ENCODE data around the gene ARMC7.

ARMC7 gene

DNA sequence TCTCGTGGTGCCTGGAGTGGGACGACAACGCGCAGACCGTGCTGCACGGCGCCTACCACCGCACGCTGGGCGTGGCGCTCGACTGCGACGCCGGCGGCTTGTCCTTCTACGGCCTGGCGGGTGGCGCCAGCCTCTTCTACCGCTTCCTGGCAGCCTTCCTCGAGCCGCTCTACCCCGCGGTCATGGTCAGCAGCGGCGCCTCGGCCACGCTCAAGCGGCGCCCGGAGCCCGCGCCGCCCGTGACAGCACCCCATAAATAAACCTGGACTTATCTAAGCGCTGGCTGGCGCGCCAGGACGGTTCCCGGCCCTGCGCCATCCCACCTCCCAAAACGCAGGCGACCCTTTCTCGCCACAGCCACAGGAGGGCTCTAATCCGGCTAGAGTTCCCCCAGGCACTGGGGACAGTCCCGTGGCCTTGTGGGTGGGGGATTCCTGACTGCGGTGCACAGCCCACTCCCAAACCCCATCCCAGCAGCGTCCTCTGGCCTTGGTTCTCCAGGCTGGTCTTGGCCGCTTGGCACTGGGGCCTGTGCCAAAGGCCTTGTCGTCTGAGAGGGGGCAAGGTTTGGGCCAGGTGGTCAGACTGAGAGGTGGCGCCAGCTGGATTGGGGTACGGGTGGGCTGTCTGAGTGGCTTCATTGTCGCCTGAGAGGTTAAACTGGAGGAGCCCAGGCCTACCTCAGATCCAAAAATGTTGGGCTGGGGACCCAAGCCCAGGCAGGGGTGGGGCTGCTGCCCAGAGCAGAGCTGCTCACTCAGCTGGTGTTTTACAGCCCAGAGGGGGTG lies 32.1 kb upstream of the ARMC7 start:
- H3K9me3 ChIP-seq (ENCODE audit: control insufficient read depth, low read length): no peaks in the 10 kb centered on the region
- H3K27me3 ChIP-seq (replicated peaks; ENCODE audit: control insufficient read depth, insufficient read depth, low read length, poor library complexity, severe bottlenecking): no peaks in the 10 kb centered on the region
- H3K36me3 ChIP-seq (ENCODE audit: control insufficient read depth, insufficient read depth, low read length): no peaks in the 10 kb centered on the region
- H3K27ac ChIP-seq (ENCODE audit: insufficient read depth, low read length, poor library complexity, severe bottlenecking): peak overlapping the region; percentile 32
- peak overlapping the region; percentile 52 for H3K4me3 ChIP-seq (ENCODE audit: insufficient read depth, low read depth, low read length, poor library complexity, severe bottlenecking)
- peaks cover 10% of the 10 kb centered on the region for H3K4me1 ChIP-seq (ENCODE audit: control insufficient read depth, insufficient read depth, low read length, poor library complexity, severe bottlenecking)
- peak in 1 of 3 donors; percentile 16 for DNase-seq

DNA sequence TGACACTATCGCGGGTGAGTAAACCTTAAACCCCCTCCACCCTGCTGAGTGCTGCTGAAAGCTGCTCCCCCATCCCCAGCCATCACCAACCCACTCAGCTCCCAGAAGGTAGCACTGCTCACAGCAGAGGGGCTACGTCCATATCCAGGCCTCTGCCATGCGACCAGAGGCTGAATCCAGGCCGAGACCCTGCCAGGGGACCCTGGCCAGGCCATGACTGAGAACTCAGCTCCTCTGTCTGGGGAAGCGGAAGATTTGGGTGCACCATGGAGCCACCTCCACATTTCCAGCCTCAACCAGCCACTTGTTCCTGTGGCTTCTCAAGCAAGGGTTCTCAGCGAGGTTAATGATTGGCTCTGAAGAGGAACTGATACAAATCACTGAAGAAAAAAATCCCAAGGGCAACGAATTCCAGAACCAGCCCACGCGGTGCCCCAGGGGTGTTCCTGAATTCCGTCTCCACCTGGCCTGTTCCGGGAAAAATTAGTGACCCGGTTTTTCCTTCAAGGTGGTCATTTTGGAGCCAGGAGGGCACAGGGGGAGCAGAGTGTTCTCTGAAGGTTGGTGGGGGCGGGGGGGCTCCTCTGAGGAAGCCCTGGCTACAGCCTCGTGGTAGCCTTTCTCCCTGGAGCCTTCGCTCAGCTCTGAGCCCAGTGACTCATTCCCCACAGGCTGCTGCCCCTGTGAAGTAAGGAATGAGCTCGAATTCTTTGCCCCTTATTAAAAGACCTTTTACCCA lies 31.3 kb upstream of the ARMC7 start:
- H3K4me1 ChIP-seq (ENCODE audit: control insufficient read depth, insufficient read depth, low read length, poor library complexity, severe bottlenecking): peaks cover 10% of the 10 kb centered on the region
- no peak for DNase-seq
- no peak overlapping the region for H3K4me3 ChIP-seq (ENCODE audit: insufficient read depth, low read depth, low read length, poor library complexity, severe bottlenecking)
- no peaks in the 10 kb centered on the region for H3K9me3 ChIP-seq (ENCODE audit: control insufficient read depth, low read length)
- no peak overlapping the region for H3K27ac ChIP-seq (ENCODE audit: insufficient read depth, low read length, poor library complexity, severe bottlenecking)
- H3K27me3 ChIP-seq (replicated peaks; ENCODE audit: control insufficient read depth, insufficient read depth, low read length, poor library complexity, severe bottlenecking): no peaks in the 10 kb centered on the region
- no peaks in the 10 kb centered on the region for H3K36me3 ChIP-seq (ENCODE audit: control insufficient read depth, insufficient read depth, low read length)

DNA sequence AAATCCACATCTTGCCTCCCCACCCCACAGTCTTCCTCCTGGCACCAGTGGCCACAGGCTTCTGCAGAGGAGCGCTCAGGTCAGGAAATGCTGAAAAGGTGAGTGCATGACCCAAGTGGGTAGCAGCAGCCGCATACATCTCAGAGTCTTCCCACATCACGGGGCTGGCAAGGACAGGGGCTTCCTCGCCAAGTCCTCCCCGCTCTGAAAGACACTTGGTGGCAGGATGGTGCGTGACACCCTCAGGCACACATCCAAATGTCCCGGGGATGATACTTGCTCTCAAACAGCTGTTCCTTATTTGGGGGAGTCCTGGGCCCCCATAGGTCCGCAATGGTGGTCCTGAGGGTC lies 30.8 kb upstream of the ARMC7 start:
- no peaks in the 10 kb centered on the region for H3K36me3 ChIP-seq (ENCODE audit: control insufficient read depth, insufficient read depth, low read length)
- H3K27ac ChIP-seq (ENCODE audit: insufficient read depth, low read length, poor library complexity, severe bottlenecking): no peak overlapping the region
- peaks cover 11% of the 10 kb centered on the region for H3K4me1 ChIP-seq (ENCODE audit: control insufficient read depth, insufficient read depth, low read length, poor library complexity, severe bottlenecking)
- no peak overlapping the region for H3K4me3 ChIP-seq (ENCODE audit: insufficient read depth, low read depth, low read length, poor library complexity, severe bottlenecking)
- H3K27me3 ChIP-seq (replicated peaks; ENCODE audit: control insufficient read depth, insufficient read depth, low read length, poor library complexity, severe bottlenecking): no peaks in the 10 kb centered on the region
- no peak for DNase-seq
- no peaks in the 10 kb centered on the region for H3K9me3 ChIP-seq (ENCODE audit: control insufficient read depth, low read length)

DNA sequence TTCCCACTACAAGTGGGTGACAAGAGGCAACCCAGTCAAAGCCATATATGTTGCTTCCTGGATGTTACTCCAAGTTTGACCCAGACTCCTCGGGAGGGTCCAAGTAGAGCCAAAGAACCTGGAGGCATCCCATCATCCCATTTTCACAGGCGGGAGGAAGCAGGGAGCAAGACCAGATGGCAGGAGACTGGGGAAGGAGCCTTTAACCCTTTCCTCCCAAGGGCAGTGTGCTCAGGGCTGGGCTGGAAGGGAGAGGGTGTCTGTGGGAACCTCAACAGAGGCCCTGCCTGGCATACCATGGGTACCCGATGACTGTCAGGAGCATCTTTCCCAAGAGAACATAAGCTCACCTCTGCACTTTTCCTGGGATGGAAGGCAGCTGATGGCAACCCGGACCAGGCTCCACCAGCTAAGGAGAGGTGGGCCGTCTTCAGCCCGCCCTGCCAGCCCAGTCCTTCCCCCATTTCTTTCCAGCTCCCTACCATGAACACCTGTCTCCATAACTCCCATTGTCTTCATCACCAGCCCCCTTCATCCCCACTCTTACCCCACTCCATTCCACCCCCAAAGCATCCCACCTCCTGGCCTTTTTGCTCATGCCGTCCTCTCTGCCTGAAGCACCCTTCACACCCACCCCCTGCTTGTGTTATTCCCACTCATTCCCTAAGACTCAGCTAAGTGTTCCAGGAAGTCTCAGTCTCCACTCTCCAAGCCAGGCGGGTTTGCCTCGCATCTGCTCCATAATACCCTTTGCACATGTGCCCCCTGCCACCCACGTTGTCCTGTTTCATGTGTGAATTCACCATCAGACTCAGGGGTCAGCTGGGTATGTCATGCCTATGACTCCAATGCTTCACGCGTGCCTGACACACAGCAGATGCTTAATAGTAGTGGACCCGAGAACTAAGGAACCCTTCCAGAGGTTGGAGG lies 27.9 kb upstream of the ARMC7 start:
- no peak for DNase-seq
- no peak overlapping the region for H3K4me3 ChIP-seq (ENCODE audit: insufficient read depth, low read depth, low read length, poor library complexity, severe bottlenecking)
- peaks cover 15% of the 10 kb centered on the region for H3K4me1 ChIP-seq (ENCODE audit: control insufficient read depth, insufficient read depth, low read length, poor library complexity, severe bottlenecking)
- no peaks in the 10 kb centered on the region for H3K9me3 ChIP-seq (ENCODE audit: control insufficient read depth, low read length)
- H3K27ac ChIP-seq (ENCODE audit: insufficient read depth, low read length, poor library complexity, severe bottlenecking): no peak overlapping the region
- H3K36me3 ChIP-seq (ENCODE audit: control insufficient read depth, insufficient read depth, low read length): no peaks in the 10 kb centered on the region
- H3K27me3 ChIP-seq (replicated peaks; ENCODE audit: control insufficient read depth, insufficient read depth, low read length, poor library complexity, severe bottlenecking): no peaks in the 10 kb centered on the region

DNA sequence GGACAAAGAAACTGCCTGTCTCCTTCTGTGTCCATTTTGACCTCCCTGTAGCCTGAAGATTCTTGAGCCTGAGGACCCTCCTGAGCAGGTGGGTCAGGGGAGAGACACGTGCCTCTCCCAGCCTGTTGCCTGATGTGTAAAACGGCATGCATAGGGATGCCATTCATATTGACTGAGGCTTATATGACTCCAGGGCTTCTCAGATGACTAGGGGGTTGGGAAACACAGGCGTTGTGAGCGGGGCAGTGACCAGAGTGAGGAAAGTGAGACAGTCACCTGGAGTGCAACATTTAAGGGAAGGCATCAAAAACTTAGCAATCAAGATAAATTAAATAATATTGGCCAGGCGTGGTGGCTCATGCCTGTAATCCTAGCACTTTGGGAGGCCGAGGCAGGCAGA lies 27.1 kb upstream of the ARMC7 start:
- H3K27me3 ChIP-seq (replicated peaks; ENCODE audit: control insufficient read depth, insufficient read depth, low read length, poor library complexity, severe bottlenecking): no peaks in the 10 kb centered on the region
- H3K36me3 ChIP-seq (ENCODE audit: control insufficient read depth, insufficient read depth, low read length): no peaks in the 10 kb centered on the region
- DNase-seq: no peak
- H3K4me3 ChIP-seq (ENCODE audit: insufficient read depth, low read depth, low read length, poor library complexity, severe bottlenecking): no peak overlapping the region
- no peak overlapping the region for H3K27ac ChIP-seq (ENCODE audit: insufficient read depth, low read length, poor library complexity, severe bottlenecking)
- H3K4me1 ChIP-seq (ENCODE audit: control insufficient read depth, insufficient read depth, low read length, poor library complexity, severe bottlenecking): peaks cover 17% of the 10 kb centered on the region
- H3K9me3 ChIP-seq (ENCODE audit: control insufficient read depth, low read length): no peaks in the 10 kb centered on the region

DNA sequence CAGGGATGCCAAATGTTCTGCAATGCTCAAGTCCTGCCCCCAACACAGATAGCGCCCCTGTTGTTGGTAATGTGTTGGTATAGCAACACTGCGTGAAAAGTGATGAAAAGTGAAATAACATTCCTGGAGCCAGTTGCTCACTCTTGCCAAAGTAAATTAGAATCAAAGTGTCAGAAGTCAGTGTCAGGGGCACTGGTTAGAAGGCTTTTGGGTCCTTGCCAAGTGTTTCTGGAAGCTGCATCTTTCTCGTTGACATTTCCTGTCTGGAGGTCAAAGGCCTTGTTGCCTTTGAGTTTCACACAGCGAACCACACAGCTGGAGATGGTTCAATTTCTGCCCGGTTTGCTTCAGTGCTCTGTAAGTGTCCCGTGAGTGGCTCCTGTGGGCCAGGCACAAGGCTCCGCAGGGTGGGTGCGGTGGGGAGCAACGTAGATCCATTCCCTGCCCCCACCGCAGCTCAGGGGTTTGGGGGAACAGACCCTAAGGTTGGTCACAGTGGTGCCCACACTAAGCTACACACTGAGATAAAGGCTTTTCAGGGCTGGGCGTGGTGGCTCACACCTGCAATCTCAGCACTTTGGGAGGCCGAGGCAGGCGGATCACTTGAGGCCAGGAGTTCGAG lies 25.6 kb upstream of the ARMC7 start:
- Histone ChIP-seq H3K27ac (ENCODE audit: insufficient read depth, low read length, poor library complexity, severe bottlenecking) (no peak overlapping the region), H3K36me3 (ENCODE audit: control insufficient read depth, insufficient read depth, low read length) (no peaks in the 10 kb centered on the region), H3K4me3 (ENCODE audit: insufficient read depth, low read depth, low read length, poor library complexity, severe bottlenecking) (no peak overlapping the region), H3K27me3 (replicated peaks; ENCODE audit: control insufficient read depth, insufficient read depth, low read length, poor library complexity, severe bottlenecking) (no peaks in the 10 kb centered on the region), H3K4me1 (ENCODE audit: control insufficient read depth, insufficient read depth, low read length, poor library complexity, severe bottlenecking) (peaks cover 10% of the 10 kb centered on the region), H3K9me3 (ENCODE audit: control insufficient read depth, low read length) (no peaks in the 10 kb centered on the region)
- DNase-seq: no peak

DNA sequence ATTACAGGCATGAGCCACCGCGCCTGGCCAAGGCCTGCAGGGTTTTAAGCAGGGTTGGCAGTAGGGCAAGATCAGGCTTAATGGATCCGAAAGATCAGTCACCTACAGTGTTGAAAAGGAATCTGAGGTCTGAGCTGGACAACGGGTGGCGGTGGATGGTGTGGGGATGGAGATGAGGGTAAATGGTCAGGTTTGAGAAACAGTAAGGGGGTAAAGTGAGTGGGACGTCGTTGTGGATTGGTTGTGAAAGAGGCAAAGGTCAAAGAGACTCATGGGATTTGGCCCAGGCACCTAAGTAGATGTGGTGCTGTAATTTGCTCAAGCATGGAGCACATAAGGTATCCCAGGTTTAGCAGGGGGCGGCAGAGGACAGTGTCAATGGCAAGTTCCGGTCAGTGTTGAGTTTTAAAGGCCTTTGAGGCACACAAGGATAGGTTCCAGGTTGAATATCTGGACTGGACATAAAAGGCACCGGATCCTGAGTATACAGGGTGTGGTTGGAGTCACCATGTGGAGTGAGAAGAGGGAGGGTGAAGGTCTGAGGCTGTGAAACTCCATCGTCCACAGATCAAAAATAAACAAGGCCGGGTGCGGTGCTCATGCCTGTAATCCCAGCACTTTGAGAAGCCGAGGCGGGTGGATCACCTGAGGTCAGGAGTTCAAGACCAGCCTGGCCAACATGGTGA lies 23.1 kb upstream of the ARMC7 start:
- Histone ChIP-seq H3K9me3 (ENCODE audit: control insufficient read depth, low read length) (no peaks in the 10 kb centered on the region), H3K4me3 (ENCODE audit: insufficient read depth, low read depth, low read length, poor library complexity, severe bottlenecking) (no peak overlapping the region), H3K27me3 (replicated peaks; ENCODE audit: control insufficient read depth, insufficient read depth, low read length, poor library complexity, severe bottlenecking) (no peaks in the 10 kb centered on the region), H3K36me3 (ENCODE audit: control insufficient read depth, insufficient read depth, low read length) (no peaks in the 10 kb centered on the region), H3K27ac (ENCODE audit: insufficient read depth, low read length, poor library complexity, severe bottlenecking) (no peak overlapping the region), H3K4me1 (ENCODE audit: control insufficient read depth, insufficient read depth, low read length, poor library complexity, severe bottlenecking) (peaks cover 10% of the 10 kb centered on the region)
- no peak for DNase-seq

DNA sequence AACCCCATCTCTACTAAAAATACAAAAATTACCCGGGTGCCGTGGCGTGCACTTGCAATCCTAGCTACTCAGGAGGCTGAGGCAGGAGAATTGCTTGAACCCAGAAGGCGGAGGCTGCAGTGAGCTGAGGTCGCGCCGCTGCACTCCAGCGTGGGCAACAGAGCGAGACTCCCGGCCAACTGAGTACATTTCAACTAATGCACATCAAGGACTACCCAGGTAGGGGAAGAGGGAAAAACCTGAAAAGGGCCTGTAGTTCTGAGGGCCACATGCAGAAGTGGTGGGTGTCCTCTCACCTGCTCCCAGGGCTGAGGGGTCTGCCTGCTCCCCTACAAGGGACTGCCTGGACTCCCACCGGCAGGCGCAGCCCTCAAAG lies 22.6 kb upstream of the ARMC7 start:
- peak overlapping the region; percentile 58 for H3K27ac ChIP-seq (ENCODE audit: insufficient read depth, low read length, poor library complexity, severe bottlenecking)

More for the DNA sequence above, 22.6 kb upstream of the ARMC7 start:
- no peak for DNase-seq
- Histone ChIP-seq H3K36me3 (ENCODE audit: control insufficient read depth, insufficient read depth, low read length) (no peaks in the 10 kb centered on the region), H3K9me3 (ENCODE audit: control insufficient read depth, low read length) (no peaks in the 10 kb centered on the region), H3K4me1 (ENCODE audit: control insufficient read depth, insufficient read depth, low read length, poor library complexity, severe bottlenecking) (peaks cover 10% of the 10 kb centered on the region), H3K4me3 (ENCODE audit: insufficient read depth, low read depth, low read length, poor library complexity, severe bottlenecking) (peak overlapping the region; percentile 70), H3K27me3 (replicated peaks; ENCODE audit: control insufficient read depth, insufficient read depth, low read length, poor library complexity, severe bottlenecking) (no peaks in the 10 kb centered on the region)

Measured in effector memory CD4-positive, alpha-beta T cell (primary cell).